T-cell (primary cell): ENCODE results near the gene MEMO1. TPM values are rescaled to one million over a fixed set of nuclear protein-coding genes. Genes with fewer than 3 reads are reported as not detected.
"Not testable (repeated sequence)": the region's sequence is repeated elsewhere in the genome, so short reads cannot be mapped to it uniquely, and the experiment has no call there.

ENCODE experiments used
- ATAC-seq, 4 experiments: fragments of 200-7000 bp in 3 of 4; fragments of 150-1000 bp in 1 of 4; cut with Tn5 transposase; replicated peaks in 1 of 4; 1 replicate in 3 of 4; 2 replicates in 1 of 4; pipeline ENCODE4 v1.10.0; 2021; ENCODE audit warnings: moderate library complexity in 3 of 4, mild to moderate bottlenecking in 2 of 4, moderate number of reproducible peaks in 1 of 4
- CTCF ChIA-PET, 2 donors: fragments of 300-600 bp; sonication (Branson Sonifier 250); formaldehyde crosslinking; loops; one replicate each; lab custom pipeline; 2022; ENCODE audit warnings: antibody characterized with exemption in 2 of 2; lab: Charles Lee
- POLR2A ChIA-PET, 2 donors: fragments of 300-600 bp; sonication (Branson Sonifier 250); formaldehyde crosslinking; loops; one replicate each; lab custom pipeline; 2022; ENCODE audit warnings: antibody characterized with exemption in 2 of 2; lab: Charles Lee
- DNase-seq, 35 experiments: peaks; one replicate each; pipeline versions ENCODE4 v3.0.0 to v3.0.0-alpha.2; 2013 to 2023
- H3K27ac ChIP-seq: one replicate; pipeline ENCODE4 v1.5.1; 2013; ENCODE audit warnings: low read length
- H3K27me3 ChIP-seq, 2 experiments: replicated peaks in 1 of 2; 1 replicate in 1 of 2; 2 replicates in 1 of 2; pipeline versions ENCODE4 v1.6.1 to v1.7.0; 2013; ENCODE audit warnings: low read length in 1 of 2, mixed read lengths in 1 of 2; ENCODE audit not compliant: control insufficient read depth in 2 of 2, insufficient read depth in 2 of 2; ENCODE audit errors: extremely low read depth in 1 of 2
- H3K36me3 ChIP-seq, 2 donors: 1 replicate in 1 of 2; 2 replicates in 1 of 2; pipeline versions ENCODE4 v1.6.1 to v1.7.0; 2013; ENCODE audit warnings: low read length in 1 of 2; ENCODE audit not compliant: control insufficient read depth in 2 of 2, insufficient read depth in 1 of 2; ENCODE audit errors: extremely low read depth in 1 of 2
- H3K4me1 ChIP-seq, 2 experiments: 1 replicate in 1 of 2; 2 replicates in 1 of 2; pipeline versions ENCODE4 v1.6.1 to v1.7.0; 2013; ENCODE audit warnings: low read length in 2 of 2, mixed read lengths in 1 of 2; ENCODE audit not compliant: insufficient read depth in 2 of 2, control insufficient read depth in 1 of 2; ENCODE audit errors: extremely low read depth in 1 of 2
- H3K4me3 ChIP-seq, 2 donors: 1 replicate in 1 of 2; 2 replicates in 1 of 2; pipeline versions ENCODE4 v1.5.1 to v1.7.0; 2013; ENCODE audit warnings: mild to moderate bottlenecking in 2 of 2, low read length in 1 of 2, moderate library complexity in 1 of 2; ENCODE audit not compliant: control insufficient read depth in 1 of 2; ENCODE audit errors: extremely low read depth in 1 of 2
- H3K9me3 ChIP-seq: 2 replicates; pipeline ENCODE4 v1.7.0; 2013
- H3K27ac Mint-ChIP-seq, 2 donors: one replicate each; pipeline ENCODE4 v1.8.0; 2020 to 2021; ENCODE audit warnings: mild to moderate bottlenecking in 2 of 2, mixed read lengths in 2 of 2
- H3K27me3 Mint-ChIP-seq, 2 donors: one replicate each; pipeline ENCODE4 v1.8.0; 2021 to 2022; ENCODE audit warnings: mixed read lengths in 2 of 2
- H3K36me3 Mint-ChIP-seq: one replicate; pipeline ENCODE4 v1.8.0; 2021; ENCODE audit warnings: mixed read lengths
- H3K4me1 Mint-ChIP-seq, 3 donors: one replicate each; pipeline ENCODE4 v1.8.0; 2020 to 2022; ENCODE audit warnings: mixed read lengths in 3 of 3, mild to moderate bottlenecking in 1 of 3
- H3K4me3 Mint-ChIP-seq, 3 donors: one replicate each; pipeline ENCODE4 v1.8.0; 2020 to 2022; ENCODE audit warnings: mild to moderate bottlenecking in 3 of 3, mixed read lengths in 3 of 3, moderate library complexity in 3 of 3
- H3K9me3 Mint-ChIP-seq, 3 donors: one replicate each; pipeline ENCODE4 v1.8.0; 2020 to 2022; ENCODE audit warnings: mixed read lengths in 3 of 3
- WGBS: methylation state at CpG from one replicate; pipeline ENCODE4 v1.1.5; 2013; ENCODE audit warnings: missing lambda C conversion rate; ENCODE audit not compliant: insufficient coverage; 5-methylcytosine and 5-hydroxymethylcytosine counted together
- total RNA-seq, 35 experiments: library from RNA in 6 of 35; stranded (reverse) in 6 of 35; fragments of 120-200 nt in 1 of 35; gene quantifications; one replicate each; pipeline versions ENCODE4 v1.2.1 to v1.2.4 and lab custom pipeline; 2013 to 2026

MEMO1 gene
- total RNA-seq, 5 donors from 2014 or later (not counting 1 experiment from before 2014, with no cell fraction given) = 35.0 to 46.3 (median 41.5) TPM

GRCh38 chr2:31865215-31865614 lies 145.6 kb downstream of the MEMO1 start:
- POLR2A ChIA-PET = interaction anchor here in 1 of 2 donors (0.6 kb wide), 1 partner anchor 57 kb away, joined by 3 read pairs; no protein-coding TSS in a partner anchor
- no peaks in the 10 kb centered on the region for H3K27me3 ChIP-seq
- no peaks in the 10 kb centered on the region for H3K27me3 Mint-ChIP-seq
- no peak overlapping the region for H3K27ac Mint-ChIP-seq
- no peak overlapping the region for H3K27ac ChIP-seq
- H3K36me3 Mint-ChIP-seq = peaks cover 9% of the 10 kb centered on the region
- no peak overlapping the region for H3K4me3 Mint-ChIP-seq
- CTCF ChIA-PET = interaction anchor here in 1 of 2 donors (0.6 kb wide), 1 partner anchor 11 kb away, joined by 3 read pairs; no protein-coding TSS in a partner anchor
- H3K9me3 ChIP-seq = no peaks in the 10 kb centered on the region
- no peak for DNase-seq
- H3K4me1 Mint-ChIP-seq = no peaks in the 10 kb centered on the region
- no peaks in the 10 kb centered on the region for H3K36me3 ChIP-seq
- H3K9me3 Mint-ChIP-seq = no peaks in the 10 kb centered on the region
- H3K4me3 ChIP-seq = no peak overlapping the region
- H3K4me1 ChIP-seq = no peaks in the 10 kb centered on the region
- ATAC-seq = no peak

- ChIA-PET POLR2A (no interaction called here), CTCF (no interaction called here)
- H3K4me1 Mint-ChIP-seq = no peaks in the 10 kb centered on the region
- no peak overlapping the region for H3K4me3 Mint-ChIP-seq
- Histone ChIP-seq H3K27ac (no peak overlapping the region), H3K4me3 (no peak overlapping the region), H3K9me3 (no peaks in the 10 kb centered on the region), H3K36me3 (no peaks in the 10 kb centered on the region), H3K27me3 (no peaks in the 10 kb centered on the region), H3K4me1 (no peaks in the 10 kb centered on the region)
- 100% methylated on average over 1 of the region's 3 CpGs for WGBS
- DNase-seq = no peak
- ATAC-seq = no peak
- no peak overlapping the region for H3K27ac Mint-ChIP-seq
- H3K27me3 Mint-ChIP-seq = no peaks in the 10 kb centered on the region
- peaks cover 9% of the 10 kb centered on the region for H3K36me3 Mint-ChIP-seq
- no peaks in the 10 kb centered on the region for H3K9me3 Mint-ChIP-seq
Measured at GRCh38 chr2:31863867-31864266, 146.9 kb downstream of the MEMO1 start.

- H3K9me3 ChIP-seq, H3K9me3 Mint-ChIP-seq, DNase-seq, H3K27me3 ChIP-seq, H3K36me3 Mint-ChIP-seq, H3K27me3 Mint-ChIP-seq, H3K36me3 ChIP-seq, ATAC-seq, CTCF ChIA-PET, POLR2A ChIA-PET, H3K27ac ChIP-seq, H3K4me3 ChIP-seq, H3K27ac Mint-ChIP-seq, H3K4me1 ChIP-seq, H3K4me3 Mint-ChIP-seq, H3K4me1 Mint-ChIP-seq: not testable (repeated sequence)
- no CpG with 5 or more reads among the region's 9 CpGs for WGBS
Measured at GRCh38 chr2:31863015-31863656, 147.7 kb downstream of the MEMO1 start.

- Histone ChIP-seq H3K4me1 (no peaks in the 10 kb centered on the region), H3K9me3 (no peaks in the 10 kb centered on the region), H3K4me3 (no peak overlapping the region), H3K36me3 (no peaks in the 10 kb centered on the region), H3K27ac (no peak overlapping the region), H3K27me3 (no peaks in the 10 kb centered on the region)
- Mint-ChIP-seq H3K27me3 (no peaks in the 10 kb centered on the region), H3K9me3 (no peaks in the 10 kb centered on the region), H3K27ac (no peak overlapping the region), H3K36me3 (peaks cover 11% of the 10 kb centered on the region), H3K4me3 (no peak overlapping the region), H3K4me1 (no peaks in the 10 kb centered on the region)
- ChIA-PET POLR2A (no interaction called here), CTCF (no interaction called here)
- WGBS = no CpG with 5 or more reads among the region's 2 CpGs
- no peak for ATAC-seq
- no peak for DNase-seq
Measured at GRCh38 chr2:31859959-31860358, 150.8 kb downstream of the MEMO1 start.

- CTCF ChIA-PET = no interaction called here
- Mint-ChIP-seq H3K9me3 (no peaks in the 10 kb centered on the region), H3K4me1 (no peaks in the 10 kb centered on the region), H3K4me3 (no peak overlapping the region), H3K36me3 (peaks cover 9% of the 10 kb centered on the region), H3K27ac (no peak overlapping the region), H3K27me3 (no peaks in the 10 kb centered on the region)
- POLR2A ChIA-PET = no interaction called here
- no peak for DNase-seq
- H3K4me3 ChIP-seq = no peak overlapping the region
- H3K27ac ChIP-seq = no peak overlapping the region
- no peaks in the 10 kb centered on the region for H3K9me3 ChIP-seq
- no peak for ATAC-seq
- H3K27me3 ChIP-seq = no peaks in the 10 kb centered on the region
- H3K36me3 ChIP-seq = no peaks in the 10 kb centered on the region
- no peaks in the 10 kb centered on the region for H3K4me1 ChIP-seq
Measured at GRCh38 chr2:31853521-31853920, 157.3 kb downstream of the MEMO1 start.

- H3K27ac ChIP-seq, DNase-seq, H3K36me3 ChIP-seq, H3K4me3 Mint-ChIP-seq, H3K27me3 ChIP-seq, H3K4me1 ChIP-seq, POLR2A ChIA-PET, H3K9me3 Mint-ChIP-seq, H3K9me3 ChIP-seq, ATAC-seq, H3K4me1 Mint-ChIP-seq, H3K36me3 Mint-ChIP-seq, H3K27me3 Mint-ChIP-seq, H3K27ac Mint-ChIP-seq, H3K4me3 ChIP-seq, CTCF ChIA-PET: not testable (repeated sequence)
- WGBS = no CpG with 5 or more reads among the region's 5 CpGs
Measured at GRCh38 chr2:31842150-31842549, 168.7 kb downstream of the MEMO1 start.

GRCh38 chr2:31835450-31835849 lies 175.4 kb downstream of the MEMO1 start:
- ATAC-seq = no peak
- POLR2A ChIA-PET = no interaction called here
- no peaks in the 10 kb centered on the region for H3K36me3 Mint-ChIP-seq

More at GRCh38 chr2:31835450-31835849, 175.4 kb downstream of the MEMO1 start:
- no peaks in the 10 kb centered on the region for H3K4me1 ChIP-seq
- no peaks in the 10 kb centered on the region for H3K27me3 ChIP-seq
- H3K4me3 ChIP-seq = no peak overlapping the region
- Mint-ChIP-seq H3K4me1 (no peaks in the 10 kb centered on the region), H3K27me3 (no peaks in the 10 kb centered on the region), H3K9me3 (peaks cover 0 to 4% (median 3%) of the 10 kb centered on the region in 3 donors), H3K27ac (no peak overlapping the region), H3K4me3 (no peak overlapping the region)
- H3K27ac ChIP-seq = no peak overlapping the region
- no peak for DNase-seq
- H3K9me3 ChIP-seq = peaks cover 5% of the 10 kb centered on the region
- CTCF ChIA-PET = no interaction called here
- no peaks in the 10 kb centered on the region for H3K36me3 ChIP-seq
- WGBS = no CpG with 5 or more reads among the region's 1 CpG
